ENCODE data around the gene RPP21.

RPP21 gene

DNA sequence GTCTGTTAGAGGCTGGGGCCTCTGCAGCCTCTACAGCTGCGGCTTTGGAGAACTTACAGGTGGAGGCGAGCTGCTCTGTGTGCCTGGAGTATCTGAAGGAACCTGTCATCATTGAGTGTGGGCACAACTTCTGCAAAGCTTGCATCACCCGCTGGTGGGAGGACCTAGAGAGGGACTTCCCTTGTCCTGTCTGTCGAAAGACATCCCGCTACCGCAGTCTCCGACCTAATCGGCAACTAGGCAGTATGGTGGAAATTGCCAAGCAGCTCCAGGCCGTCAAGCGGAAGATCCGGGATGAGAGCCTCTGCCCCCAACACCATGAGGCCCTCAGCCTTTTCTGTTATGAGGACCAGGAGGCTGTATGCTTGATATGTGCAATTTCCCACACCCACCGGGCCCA lies 15.6 kb upstream of the RPP21 start:
- TF ChIP-seq, protein P1, sequence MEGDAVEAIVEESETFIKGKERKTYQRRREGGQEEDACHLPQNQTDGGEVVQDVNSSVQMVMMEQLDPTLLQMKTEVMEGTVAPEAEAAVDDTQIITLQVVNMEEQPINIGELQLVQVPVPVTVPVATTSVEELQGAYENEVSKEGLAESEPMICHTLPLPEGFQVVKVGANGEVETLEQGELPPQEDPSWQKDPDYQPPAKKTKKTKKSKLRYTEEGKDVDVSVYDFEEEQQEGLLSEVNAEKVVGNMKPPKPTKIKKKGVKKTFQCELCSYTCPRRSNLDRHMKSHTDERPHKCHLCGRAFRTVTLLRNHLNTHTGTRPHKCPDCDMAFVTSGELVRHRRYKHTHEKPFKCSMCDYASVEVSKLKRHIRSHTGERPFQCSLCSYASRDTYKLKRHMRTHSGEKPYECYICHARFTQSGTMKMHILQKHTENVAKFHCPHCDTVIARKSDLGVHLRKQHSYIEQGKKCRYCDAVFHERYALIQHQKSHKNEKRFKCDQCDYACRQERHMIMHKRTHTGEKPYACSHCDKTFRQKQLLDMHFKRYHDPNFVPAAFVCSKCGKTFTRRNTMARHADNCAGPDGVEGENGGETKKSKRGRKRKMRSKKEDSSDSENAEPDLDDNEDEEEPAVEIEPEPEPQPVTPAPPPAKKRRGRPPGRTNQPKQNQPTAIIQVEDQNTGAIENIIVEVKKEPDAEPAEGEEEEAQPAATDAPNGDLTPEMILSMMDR (IDR thresholded peaks at IDR 0.05; ENCODE audit: control insufficient read depth, extremely low read depth, insufficient read depth) = no peak
- H3K4me3 ChIP-seq (ENCODE audit: low read depth, low read length) = no peak overlapping the region
- DNase-seq (ENCODE audit: low read depth) = no peak

DNA sequence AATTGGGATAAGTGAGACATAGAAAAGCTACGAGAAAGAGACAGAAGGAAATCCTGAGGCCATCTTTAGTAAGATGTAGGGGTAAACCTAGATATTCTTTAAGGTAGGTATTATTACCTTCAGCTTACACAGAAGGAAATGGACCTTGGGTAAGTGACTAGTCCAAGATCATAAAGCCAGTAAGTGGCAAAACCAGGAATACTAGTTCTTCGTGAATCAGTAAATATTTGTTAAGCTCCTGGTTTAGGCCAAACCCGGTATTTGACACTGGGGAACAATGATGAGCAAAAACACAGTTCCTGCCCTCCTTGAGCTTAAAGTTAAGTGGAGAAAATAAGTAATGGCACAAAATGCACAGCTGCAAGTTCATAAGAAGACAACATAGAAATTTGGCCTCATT lies 13.0 kb upstream of the RPP21 start:
- H3K4me3 ChIP-seq (ENCODE audit: low read depth, low read length) = no peak overlapping the region
- TF ChIP-seq, protein P1 (IDR thresholded peaks at IDR 0.05; ENCODE audit: control insufficient read depth, extremely low read depth, insufficient read depth) = no peak
- peak; percentile 81 for DNase-seq (ENCODE audit: low read depth)

DNA sequence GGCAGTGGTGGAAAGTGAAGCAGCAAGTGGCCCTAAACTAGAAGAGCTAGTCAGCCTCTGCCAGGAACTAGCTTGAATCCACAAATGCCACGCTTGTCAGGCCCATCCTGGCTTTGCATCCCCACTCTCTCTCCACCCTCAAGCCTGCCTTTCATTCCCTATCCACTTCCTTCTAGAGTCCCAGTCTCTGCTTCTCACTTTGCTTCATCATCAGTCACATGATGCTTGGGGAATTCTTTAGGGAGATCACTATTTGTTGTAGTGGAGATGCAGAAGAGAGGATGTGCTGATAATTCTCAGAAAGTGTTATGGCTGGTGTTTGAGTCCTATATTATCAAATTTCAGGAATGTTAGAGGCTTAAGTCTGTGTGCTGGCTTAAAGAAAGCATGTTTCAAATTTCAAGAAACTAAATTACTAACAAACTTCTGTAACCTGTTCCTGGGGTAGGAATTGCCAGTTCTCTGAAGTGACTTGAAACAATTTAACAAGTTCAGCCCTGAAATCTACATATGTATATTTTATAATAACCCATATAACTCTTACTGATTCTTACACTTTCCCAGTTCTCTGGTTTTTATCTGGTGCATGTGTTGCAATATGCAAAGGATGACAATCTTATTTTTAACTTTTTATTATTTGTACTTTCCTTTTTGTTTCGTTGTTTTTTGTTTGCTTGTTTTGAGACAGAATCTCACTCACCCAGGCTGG lies 10.7 kb upstream of the RPP21 start:
- TF ChIP-seq, protein P1 (IDR thresholded peaks at IDR 0.05; ENCODE audit: control insufficient read depth, extremely low read depth, insufficient read depth) = no peak
- H3K4me3 ChIP-seq (ENCODE audit: low read depth, low read length) = no peak overlapping the region
- no peak for DNase-seq (ENCODE audit: low read depth)

DNA sequence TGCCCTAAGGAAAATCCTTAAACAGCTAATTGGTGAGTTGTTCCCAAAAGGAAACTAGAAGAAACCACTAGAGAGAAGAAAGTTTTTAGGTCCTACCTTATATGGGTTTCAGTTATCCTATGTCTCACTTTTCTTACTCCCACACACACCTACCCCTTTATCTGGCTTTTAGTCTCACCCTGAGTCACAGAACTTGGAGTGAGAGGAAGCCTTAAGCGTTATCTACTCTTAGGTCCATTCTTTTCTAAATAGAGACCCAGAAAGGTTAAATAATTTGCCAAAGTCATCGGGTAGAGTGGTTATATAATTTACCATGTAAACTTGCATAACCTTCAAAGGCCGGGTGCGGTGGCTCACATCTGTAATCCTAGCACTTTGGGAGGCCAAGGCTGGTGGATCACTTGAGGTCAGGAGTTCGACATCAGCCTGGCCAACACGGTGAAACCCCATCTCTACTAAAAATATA lies 4.3 kb upstream of the RPP21 start:
- DNase-seq (ENCODE audit: low read depth) = no peak
- H3K4me3 ChIP-seq (ENCODE audit: low read depth, low read length) = no peak overlapping the region
- TF ChIP-seq, protein P1 (IDR thresholded peaks at IDR 0.05; ENCODE audit: control insufficient read depth, extremely low read depth, insufficient read depth) = no peak

DNA sequence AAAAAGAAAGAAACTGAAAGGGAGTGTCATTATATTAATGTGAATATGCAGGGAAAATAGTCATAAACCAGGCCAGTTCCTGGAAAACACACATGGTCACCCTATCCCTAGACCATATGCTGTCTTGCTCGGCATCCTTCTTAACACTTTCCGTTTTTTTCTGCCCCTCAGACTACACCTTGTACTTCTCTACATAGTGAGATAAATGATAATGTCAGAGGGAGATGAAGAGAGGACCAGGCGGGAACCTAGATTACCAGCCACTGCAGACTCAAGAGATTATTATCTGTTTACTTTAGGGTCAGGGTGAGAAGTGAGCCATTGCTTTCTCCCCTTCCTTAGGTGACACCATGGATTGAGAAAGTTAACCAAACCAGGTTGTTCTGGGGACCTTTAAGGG lies 3.7 kb upstream of the RPP21 start:
- no peak overlapping the region for H3K4me3 ChIP-seq (ENCODE audit: low read depth, low read length)
- TF ChIP-seq, protein P1 (IDR thresholded peaks at IDR 0.05; ENCODE audit: control insufficient read depth, extremely low read depth, insufficient read depth) = no peak
- DNase-seq (ENCODE audit: low read depth) = no peak

DNA sequence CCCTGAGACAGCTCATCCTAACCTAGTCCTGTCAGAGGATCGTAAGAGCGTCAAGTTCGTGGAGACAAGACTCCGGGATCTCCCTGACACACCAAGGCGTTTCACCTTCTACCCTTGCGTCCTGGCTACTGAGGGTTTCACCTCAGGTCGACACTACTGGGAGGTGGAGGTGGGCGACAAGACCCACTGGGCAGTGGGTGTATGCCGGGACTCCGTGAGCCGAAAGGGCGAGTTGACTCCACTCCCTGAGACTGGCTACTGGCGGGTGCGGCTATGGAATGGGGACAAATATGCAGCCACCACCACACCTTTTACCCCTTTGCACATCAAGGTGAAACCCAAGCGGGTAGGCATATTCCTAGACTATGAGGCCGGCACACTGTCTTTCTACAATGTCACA lies 3.2 kb upstream of the RPP21 start:
- no peak overlapping the region for H3K4me3 ChIP-seq (ENCODE audit: low read depth, low read length)
- TF ChIP-seq, protein P1 (IDR thresholded peaks at IDR 0.05; ENCODE audit: control insufficient read depth, extremely low read depth, insufficient read depth) = no peak
- no peak for DNase-seq (ENCODE audit: low read depth)
